Mammary epithelial cell (primary cell): ENCODE measurements around the gene FBLN5.

Source experiments
- EZH2 ChIP-seq: IDR thresholded peaks from 2 replicates; pipeline ENCODE4 v1.6.1; 2012; ENCODE audit warnings: low read length, inconsistent platforms, borderline replicate concordance
- TF ChIP-seq, protein P1 (sequence below), 2 donors: IDR thresholded peaks in 1 of 2; conservative IDR thresholded peaks in 1 of 2; 2 replicates each; pipeline ENCODE4 v1.5.1; 2011 to 2012; ENCODE audit warnings: inconsistent platforms in 2 of 2, low read length in 2 of 2, mild to moderate bottlenecking in 2 of 2, control low read depth in 1 of 2, low read depth in 1 of 2; ENCODE audit not compliant: insufficient read depth in 1 of 2; ENCODE audit errors: extremely low read depth in 1 of 2

DNA sequence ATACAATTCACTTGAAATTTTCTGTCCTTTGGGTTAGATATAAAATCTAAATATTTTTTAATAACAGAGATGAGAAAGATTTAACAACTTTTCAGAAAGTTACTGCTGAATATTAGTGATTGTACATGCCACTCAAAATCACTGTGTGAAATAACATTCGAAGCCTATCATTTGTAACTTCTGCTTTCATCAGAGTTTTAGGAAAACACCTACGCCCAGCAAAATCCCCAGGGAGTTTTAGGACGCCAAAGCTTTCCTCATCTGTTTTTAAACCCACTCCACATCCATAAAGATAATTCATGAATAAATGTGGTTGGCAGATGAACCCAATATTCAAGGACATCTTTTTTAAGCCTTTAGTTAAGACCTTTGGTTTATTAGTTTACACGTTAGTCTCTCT is 104.1 kb downstream of the FBLN5 start:
- TF ChIP-seq, protein P1, sequence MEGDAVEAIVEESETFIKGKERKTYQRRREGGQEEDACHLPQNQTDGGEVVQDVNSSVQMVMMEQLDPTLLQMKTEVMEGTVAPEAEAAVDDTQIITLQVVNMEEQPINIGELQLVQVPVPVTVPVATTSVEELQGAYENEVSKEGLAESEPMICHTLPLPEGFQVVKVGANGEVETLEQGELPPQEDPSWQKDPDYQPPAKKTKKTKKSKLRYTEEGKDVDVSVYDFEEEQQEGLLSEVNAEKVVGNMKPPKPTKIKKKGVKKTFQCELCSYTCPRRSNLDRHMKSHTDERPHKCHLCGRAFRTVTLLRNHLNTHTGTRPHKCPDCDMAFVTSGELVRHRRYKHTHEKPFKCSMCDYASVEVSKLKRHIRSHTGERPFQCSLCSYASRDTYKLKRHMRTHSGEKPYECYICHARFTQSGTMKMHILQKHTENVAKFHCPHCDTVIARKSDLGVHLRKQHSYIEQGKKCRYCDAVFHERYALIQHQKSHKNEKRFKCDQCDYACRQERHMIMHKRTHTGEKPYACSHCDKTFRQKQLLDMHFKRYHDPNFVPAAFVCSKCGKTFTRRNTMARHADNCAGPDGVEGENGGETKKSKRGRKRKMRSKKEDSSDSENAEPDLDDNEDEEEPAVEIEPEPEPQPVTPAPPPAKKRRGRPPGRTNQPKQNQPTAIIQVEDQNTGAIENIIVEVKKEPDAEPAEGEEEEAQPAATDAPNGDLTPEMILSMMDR (conservative IDR thresholded peaks at IDR 0.05 in 1 of 2, IDR thresholded peaks at IDR 0.05 in 1 of 2; ENCODE audit: extremely low read depth in 1 of 2, insufficient read depth in 1 of 2, low read depth in 1 of 2, low read length in 2 of 2) = no peak
- no peak for TF ChIP-seq EZH2
